ENCODE measurements around the gene CKMT2.

DNA sequence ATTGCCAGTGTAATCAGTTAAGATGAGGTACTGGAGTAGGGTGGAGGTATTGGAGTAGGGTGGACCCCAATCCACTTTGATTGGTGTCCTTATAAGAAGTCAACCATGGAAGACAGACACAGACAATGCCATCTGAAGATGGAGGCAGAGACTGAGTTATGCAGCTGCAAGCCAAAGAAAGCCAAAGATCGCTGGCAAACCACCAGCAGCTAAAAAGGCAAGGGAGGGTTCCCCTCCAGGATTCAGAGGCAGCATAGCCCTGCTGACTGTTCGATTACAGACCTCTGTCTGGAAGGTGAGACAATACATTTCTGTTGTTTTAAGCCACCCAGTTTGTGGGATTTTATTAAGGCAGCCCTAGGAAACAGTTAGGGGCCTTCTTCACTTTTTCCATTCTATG is 30.5 kb upstream of the CKMT2 start:
- TF ChIP-seq, protein P1, sequence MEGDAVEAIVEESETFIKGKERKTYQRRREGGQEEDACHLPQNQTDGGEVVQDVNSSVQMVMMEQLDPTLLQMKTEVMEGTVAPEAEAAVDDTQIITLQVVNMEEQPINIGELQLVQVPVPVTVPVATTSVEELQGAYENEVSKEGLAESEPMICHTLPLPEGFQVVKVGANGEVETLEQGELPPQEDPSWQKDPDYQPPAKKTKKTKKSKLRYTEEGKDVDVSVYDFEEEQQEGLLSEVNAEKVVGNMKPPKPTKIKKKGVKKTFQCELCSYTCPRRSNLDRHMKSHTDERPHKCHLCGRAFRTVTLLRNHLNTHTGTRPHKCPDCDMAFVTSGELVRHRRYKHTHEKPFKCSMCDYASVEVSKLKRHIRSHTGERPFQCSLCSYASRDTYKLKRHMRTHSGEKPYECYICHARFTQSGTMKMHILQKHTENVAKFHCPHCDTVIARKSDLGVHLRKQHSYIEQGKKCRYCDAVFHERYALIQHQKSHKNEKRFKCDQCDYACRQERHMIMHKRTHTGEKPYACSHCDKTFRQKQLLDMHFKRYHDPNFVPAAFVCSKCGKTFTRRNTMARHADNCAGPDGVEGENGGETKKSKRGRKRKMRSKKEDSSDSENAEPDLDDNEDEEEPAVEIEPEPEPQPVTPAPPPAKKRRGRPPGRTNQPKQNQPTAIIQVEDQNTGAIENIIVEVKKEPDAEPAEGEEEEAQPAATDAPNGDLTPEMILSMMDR (conservative IDR thresholded peaks at IDR 0.05; ENCODE audit: low read depth, low read length) = no peak
- TF ChIP-seq EZH2 (IDR thresholded peaks at IDR 0.05; ENCODE audit: low read length, unreplicated experiment) (no peak), EZH2phosphoT487 (IDR thresholded peaks at IDR 0.05; ENCODE audit: borderline replicate concordance, low read length) (no peak)
